ENCODE data around the gene IRX3. TPM values are rescaled to one million over a fixed set of nuclear protein-coding genes. Genes with fewer than 3 reads are reported as not detected.
A peak's percentile ranks its signal among the peaks of the same experiment; 100 is the strongest.

Gene IRX3
- total and polyA plus RNA-seq, 2 of the 8 experiments (the other 6 are each of a cell fraction or from before 2014, with no cell fraction given), result 0.50 to 1.6 TPM

DNA sequence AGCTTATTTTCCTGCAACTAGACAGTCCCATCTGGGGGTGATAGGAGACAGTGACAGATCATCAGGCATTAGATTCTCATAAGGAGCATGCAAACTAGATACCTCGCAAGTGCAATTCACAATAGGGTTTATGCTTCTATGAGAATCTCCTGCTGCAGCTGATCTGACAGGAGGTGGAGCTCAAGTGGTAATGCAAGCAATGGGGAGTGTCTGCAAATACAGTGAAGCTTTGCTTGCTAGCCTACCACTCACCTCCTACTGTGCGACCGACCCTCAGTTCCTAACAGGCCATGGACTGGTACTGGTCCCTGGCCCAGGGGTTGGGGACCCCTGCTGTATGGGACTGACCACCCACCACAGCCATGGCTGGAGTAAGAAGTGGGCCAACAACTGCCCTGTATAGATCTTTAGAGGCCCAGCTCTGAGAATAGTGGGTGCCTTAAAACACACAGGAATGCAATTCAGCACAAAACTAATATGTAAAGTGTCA is 26.0 kb upstream of the IRX3 start:
- Histone ChIP-seq H2AK5ac (ENCODE audit: low read depth, low read length) (0 out of 2 replicates have a peak overlapping the region, but pooled peaks have one; percentile 8), H3K79me2 (ENCODE audit: control insufficient read depth in 1 of 2, insufficient read depth in 2 of 2, low read length in 2 of 2) (no peaks in the 10 kb centered on the region), H2BK20ac (ENCODE audit: low read length) (no peak overlapping the region), H3K79me1 (ENCODE audit: low read depth, low read length) (no peaks in the 10 kb centered on the region), H3K4me3 (ENCODE audit: extremely low read depth in 1 of 4, insufficient read depth in 2 of 4, low read depth in 3 of 4, low read length in 4 of 4) (no peak overlapping the region), H3K27ac (ENCODE audit: low read depth, low read length) (no peak overlapping the region), H3K9me3 (ENCODE audit: insufficient read depth in 2 of 2, low read depth in 1 of 2, low read length in 1 of 2) (peaks cover 0 to 6% of the 10 kb centered on the region in 2 experiments; a peak in 2 of 4 replicates), H3K56ac (replicated peaks; ENCODE audit: insufficient read length, low read depth, low read length) (no peak overlapping the region), H2AFZ (ENCODE audit: low read length) (no peak overlapping the region), H3K18ac (ENCODE audit: extremely low read depth, low read length) (no peak overlapping the region), H3K23me2 (ENCODE audit: low read depth, low read length) (no peaks in the 10 kb centered on the region), H3K4ac (replicated peaks; ENCODE audit: insufficient read length, low read depth, low read length) (no peak overlapping the region), H2BK15ac (ENCODE audit: low read length) (no peak overlapping the region), H3K23ac (ENCODE audit: insufficient read length) (no peak overlapping the region), H2BK12ac (ENCODE audit: low read depth, low read length) (no peak overlapping the region), H4K20me1 (replicated peaks in 1 of 2; ENCODE audit: control insufficient read depth in 1 of 2, insufficient read depth in 2 of 2, low read length in 2 of 2) (no peaks in the 10 kb centered on the region), H3K27me3 (replicated peaks in 1 of 4; ENCODE audit: control insufficient read depth in 3 of 4, extremely low read depth in 1 of 4, insufficient read depth in 3 of 4, low read length in 3 of 4) (no peaks in the 10 kb centered on the region), H4K8ac (ENCODE audit: extremely low read depth, insufficient read depth, low read length) (no peak overlapping the region), H2BK5ac (ENCODE audit: low read depth, low read length) (no peak overlapping the region), H3K4me1 (replicated peaks in 1 of 4; ENCODE audit: control insufficient read depth in 3 of 4, insufficient read depth in 4 of 4, low read length in 3 of 4) (peaks cover 0 to 2% (median 0%) of the 10 kb centered on the region in 4 experiments; a peak in 1 of 7 replicates), H4K91ac (replicated peaks; ENCODE audit: insufficient read length, low read length) (no peak overlapping the region), H2BK120ac (replicated peaks; ENCODE audit: low read depth, low read length) (no peak overlapping the region), H3K9ac (replicated peaks in 1 of 4; ENCODE audit: extremely low read depth in 1 of 4, low read depth in 3 of 4, low read length in 3 of 4) (no peak overlapping the region), H4K5ac (ENCODE audit: insufficient read length, low read depth, low read length) (no peak overlapping the region), H3K4me2 (ENCODE audit: insufficient read depth in 1 of 2, low read depth in 2 of 2, low read length in 2 of 2) (no peak overlapping the region), H3K36me3 (ENCODE audit: control insufficient read depth in 2 of 4, insufficient read depth in 4 of 4, low read length in 3 of 4) (no peaks in the 10 kb centered on the region), H3K14ac (ENCODE audit: insufficient read length) (no peak overlapping the region)
- FAIRE-seq, result no peak
- 85% methylated on average over 3 of the region's 3 CpGs; no CpG with 5 or more reads in 1 of the 2 experiments for WGBS, 2 experiments (ENCODE audit: extremely low coverage in 1 of 2, insufficient coverage in 1 of 2, insufficient read length in 1 of 2, insufficient replicate concordance in 2 of 2, low coverage in 1 of 2, low lambda C conversion rate in 2 of 2, missing lambda C conversion rate in 1 of 2)
- TF ChIP-seq TBP (IDR thresholded peaks at IDR 0.05; ENCODE audit: low read depth, low read length) (no peak), CTBP2 (IDR thresholded peaks at IDR 0.05; ENCODE audit: borderline replicate concordance, insufficient read depth, insufficient read length, low read length) (no peak), RXRA (IDR thresholded peaks at IDR 0.05; ENCODE audit: insufficient read depth, low read depth, low read length) (no peak), SRF (IDR thresholded peaks at IDR 0.05; ENCODE audit: low read depth, low read length) (no peak), CEBPB (IDR thresholded peaks at IDR 0.05; ENCODE audit: low read depth, low read length) (no peak), CBX5 (IDR thresholded peaks at IDR 0.05; ENCODE audit: low read depth, low read length) (no peak), JUN (IDR thresholded peaks at IDR 0.05; ENCODE audit: low read depth, low read length) (no peak), RFX5 (IDR thresholded peaks at IDR 0.05; ENCODE audit: borderline replicate concordance, low read depth, low read length) (no peak), SAP30 (IDR thresholded peaks at IDR 0.05; ENCODE audit: insufficient read depth, insufficient replicate concordance, low read length) (no peak), HDAC2 (IDR thresholded peaks at IDR 0.05; ENCODE audit: borderline replicate concordance in 1 of 2, low read depth in 2 of 2, low read length in 2 of 2) (no peak)
- POLR2A ChIA-PET (ENCODE audit: partially characterized antibody), result no interaction called here
- no peak for DNase-seq (ENCODE audit: low read depth in 1 of 2, low spot score in 2 of 2)
- CTCF ChIA-PET (ENCODE audit: partially characterized antibody), result interaction anchor here (0.8 to 1.3 kb wide), 3 partner anchors 9 to 87 kb away, joined by 3 to 4 read pairs (median 3); no protein-coding TSS in a partner anchor

Measured in H1 (cell line).